HG02610 (cell line): ENCODE measurements around the gene SBNO1.
"Not testable (repeated sequence)": the region's sequence is repeated elsewhere in the genome, so short reads cannot be mapped to it uniquely, and the experiment has no call there.

Source experiments
- ATAC-seq: cut with Tn5 transposase; IDR thresholded peaks from one replicate; pipeline ENCODE4 v1.9.1; 2021; ENCODE audit warnings: mild to moderate bottlenecking, moderate library complexity; ENCODE audit not compliant: unreplicated experiment

The SBNO1 gene

GRCh38 chr12:123388951-123389559, 24.4 kb upstream of the SBNO1 start:
- no peak for ATAC-seq

GRCh38 chr12:123388177-123388950, 23.7 kb upstream of the SBNO1 start:
- ATAC-seq: peak; percentile 42

GRCh38 chr12:123387508-123388176, 23.0 kb upstream of the SBNO1 start:
- no peak for ATAC-seq

- ATAC-seq: not testable (repeated sequence)
These were observed 20.9 kb upstream of the SBNO1 start for GRCh38 chr12:123385536-123385935.

GRCh38 chr12:123384994-123385376, 20.3 kb upstream of the SBNO1 start:
- no peak for ATAC-seq

- no peak for ATAC-seq
These were observed 19.8 kb upstream of the SBNO1 start for GRCh38 chr12:123384318-123384993.

GRCh38 chr12:123382684-123383083, 18.0 kb upstream of the SBNO1 start:
- no peak for ATAC-seq

GRCh38 chr12:123379391-123379790, 14.7 kb upstream of the SBNO1 start:
- no peak for ATAC-seq

- ATAC-seq: not testable (repeated sequence)
These were observed 7.8 kb upstream of the SBNO1 start for GRCh38 chr12:123372415-123372814.

GRCh38 chr12:123371667-123372368, 7.2 kb upstream of the SBNO1 start:
- ATAC-seq: not testable (repeated sequence)

- ATAC-seq: no peak
These were observed 4.6 kb upstream of the SBNO1 start for GRCh38 chr12:123369229-123369628.

GRCh38 chr12:123368431-123368830, 3.8 kb upstream of the SBNO1 start:
- ATAC-seq: not testable (repeated sequence)

GRCh38 chr12:123367511-123367910, 2.9 kb upstream of the SBNO1 start:
- no peak for ATAC-seq

GRCh38 chr12:123365025-123365917, 624 bp upstream of the SBNO1 start:
- peak; percentile 70 for ATAC-seq

GRCh38 chr12:123363740-123364531, 711 bp downstream of the SBNO1 start:
- peak; percentile 8 for ATAC-seq

GRCh38 chr12:123363390-123363739, 1.3 kb downstream of the SBNO1 start:
- ATAC-seq: no peak

- peak; percentile 45 for ATAC-seq
These were observed 6.6 kb downstream of the SBNO1 start for GRCh38 chr12:123358035-123358434.

GRCh38 chr12:123356159-123356670, 8.4 kb downstream of the SBNO1 start:
- ATAC-seq: no peak

- no peak for ATAC-seq
These were observed 10.0 kb downstream of the SBNO1 start for GRCh38 chr12:123354600-123354999.
